ENCODE measurements around the gene CMTM3.

Gene CMTM3

DNA sequence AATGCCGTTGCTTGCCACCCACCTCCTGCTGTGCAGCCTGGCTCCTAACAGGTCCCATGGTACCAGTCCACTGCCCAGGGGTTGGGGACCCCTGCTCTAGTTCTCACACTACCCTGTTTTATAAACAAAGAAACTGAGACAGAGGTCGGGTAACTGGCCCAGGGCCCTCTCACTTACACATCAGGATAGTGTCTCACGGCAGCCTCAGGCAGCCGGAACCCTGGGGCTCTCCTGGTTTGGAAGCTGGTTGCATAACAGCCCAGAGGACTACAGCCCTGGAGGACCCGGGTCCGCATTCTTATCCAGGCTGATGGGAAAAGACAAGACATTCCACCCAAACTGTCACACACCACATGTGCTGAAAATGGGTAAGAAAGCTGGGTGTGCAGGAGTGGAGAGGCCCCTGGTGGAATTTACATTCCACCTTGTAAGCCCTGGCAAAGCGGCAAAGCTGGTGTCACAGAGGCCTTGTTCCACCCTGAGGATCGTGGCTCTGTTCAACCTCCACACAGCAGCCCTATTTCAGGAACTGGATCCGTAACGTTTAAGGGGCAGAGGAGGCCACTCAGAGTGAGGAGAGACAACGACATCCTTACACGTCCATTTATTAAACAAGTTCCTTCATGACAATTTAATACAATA is 9.8 kb downstream of the CMTM3 start:
- peaks cover 72% of the 10 kb centered on the region for H3K36me3 ChIP-seq
- TF ChIP-seq CTCF (IDR thresholded peaks at IDR 0.05), result no peak

DNA sequence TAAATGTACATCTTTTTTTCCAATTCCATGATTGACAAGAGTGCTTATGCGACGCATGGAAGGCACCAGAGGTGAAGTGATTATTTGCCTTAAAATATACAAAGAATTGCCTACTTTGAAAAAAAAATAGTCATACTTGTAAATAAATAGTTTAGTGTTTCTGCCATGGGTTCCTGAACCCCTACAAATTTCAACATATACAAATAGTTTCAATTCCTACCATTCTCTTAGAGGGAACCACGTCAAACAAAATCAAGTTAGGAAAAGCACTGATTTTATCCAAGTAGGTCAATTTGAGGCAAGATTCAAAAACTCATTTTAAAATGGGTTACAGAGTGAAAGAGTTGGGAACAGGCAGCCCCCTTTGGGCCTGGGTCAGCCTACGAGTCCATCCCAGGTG is 11.7 kb downstream of the CMTM3 start:
- no peak for TF ChIP-seq CTCF (IDR thresholded peaks at IDR 0.05)
- no peak overlapping the region for H3K4me3 ChIP-seq (ENCODE audit: low read depth in 1 of 2, low read length in 1 of 2)
- H3K27ac ChIP-seq, result no peak overlapping the region
- H3K4me1 ChIP-seq (ENCODE audit: control insufficient read depth in 1 of 2, insufficient read depth in 1 of 2, low read depth in 1 of 2, low read length in 1 of 2), result peaks cover 12 to 15% of the 10 kb centered on the region in 2 experiments
- peaks cover 64% of the 10 kb centered on the region for H3K36me3 ChIP-seq
- no peaks in the 10 kb centered on the region for H3K9me3 ChIP-seq
- no peaks in the 10 kb centered on the region for H3K27me3 ChIP-seq

More for the DNA sequence above, 9.8 kb downstream of the CMTM3 start:
- Histone ChIP-seq H3K4me1 (ENCODE audit: control insufficient read depth in 1 of 2, insufficient read depth in 1 of 2, low read depth in 1 of 2, low read length in 1 of 2) (peaks cover 3 to 4% of the 10 kb centered on the region in 2 experiments), H3K27ac (no peak overlapping the region), H3K9me3 (no peaks in the 10 kb centered on the region), H3K27me3 (no peaks in the 10 kb centered on the region), H3K4me3 (ENCODE audit: low read depth in 1 of 2, low read length in 1 of 2) (no peak overlapping the region)

DNA sequence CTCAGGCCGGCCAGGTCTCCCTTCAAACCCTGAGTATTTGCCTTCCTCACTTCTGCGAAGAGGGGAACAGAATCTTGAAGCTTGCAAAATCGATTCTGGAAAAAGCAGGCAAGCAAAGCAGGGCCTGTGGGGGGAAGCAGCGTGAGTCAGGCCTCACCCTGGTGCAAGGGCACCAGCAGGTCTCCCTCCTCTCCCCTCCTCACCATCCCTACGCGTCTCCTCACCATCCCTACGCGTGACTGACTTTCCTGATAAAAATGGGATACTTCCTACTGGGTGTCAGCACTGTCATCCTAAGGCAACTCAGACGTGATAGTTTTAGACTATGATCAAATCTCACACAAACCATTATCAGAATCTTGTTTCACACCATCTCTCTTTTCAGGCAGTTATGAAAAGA is 12.1 kb downstream of the CMTM3 start:
- H3K9me3 ChIP-seq, result no peaks in the 10 kb centered on the region
- peaks cover 64% of the 10 kb centered on the region for H3K36me3 ChIP-seq
- no peaks in the 10 kb centered on the region for H3K27me3 ChIP-seq
- peaks cover 12 to 15% of the 10 kb centered on the region in 2 experiments for H3K4me1 ChIP-seq (ENCODE audit: control insufficient read depth in 1 of 2, insufficient read depth in 1 of 2, low read depth in 1 of 2, low read length in 1 of 2)
- H3K4me3 ChIP-seq (ENCODE audit: low read depth in 1 of 2, low read length in 1 of 2), result no peak overlapping the region
- no peak for TF ChIP-seq CTCF (IDR thresholded peaks at IDR 0.05)
- H3K27ac ChIP-seq, result no peak overlapping the region

DNA sequence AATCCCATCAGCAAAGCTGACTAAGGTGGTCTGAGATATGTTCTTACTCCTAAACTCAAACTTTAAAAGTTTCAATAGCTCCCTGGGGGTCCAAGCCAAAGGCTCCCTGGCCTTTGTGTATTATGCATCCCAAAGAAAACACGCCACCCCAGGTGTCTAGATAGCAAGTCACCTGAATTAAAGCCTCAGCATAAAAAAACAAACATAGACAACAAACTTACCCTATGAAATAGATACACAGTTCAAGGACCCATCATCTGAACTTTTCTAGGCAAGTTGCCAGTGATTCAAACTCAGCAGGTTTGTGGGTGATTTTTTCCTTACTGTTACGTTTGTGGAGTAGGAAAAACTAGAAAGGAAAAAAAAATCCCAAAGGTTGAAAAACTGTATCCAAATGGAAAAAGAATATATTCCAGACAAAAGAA is 12.5 kb downstream of the CMTM3 start:
- Histone ChIP-seq H3K4me1 (ENCODE audit: control insufficient read depth in 1 of 2, insufficient read depth in 1 of 2, low read depth in 1 of 2, low read length in 1 of 2) (peaks cover 12 to 15% of the 10 kb centered on the region in 2 experiments), H3K9me3 (no peaks in the 10 kb centered on the region), H3K27ac (no peak overlapping the region), H3K4me3 (ENCODE audit: low read depth in 1 of 2, low read length in 1 of 2) (no peak overlapping the region), H3K27me3 (no peaks in the 10 kb centered on the region), H3K36me3 (peaks cover 64% of the 10 kb centered on the region)
- TF ChIP-seq CTCF (IDR thresholded peaks at IDR 0.05), result no peak

GRCh38 chr16:66617728-66618127 is 13.2 kb downstream of the CMTM3 start:
- Histone ChIP-seq H3K27me3 (no peaks in the 10 kb centered on the region), H3K36me3 (peaks cover 63% of the 10 kb centered on the region)

More at GRCh38 chr16:66617728-66618127, 13.2 kb downstream of the CMTM3 start:
- no peak for TF ChIP-seq CTCF (IDR thresholded peaks at IDR 0.05)
- H3K27ac ChIP-seq, result no peak overlapping the region
- H3K4me3 ChIP-seq (ENCODE audit: low read depth in 1 of 2, low read length in 1 of 2), result no peak overlapping the region
- no peaks in the 10 kb centered on the region for H3K9me3 ChIP-seq
- peaks cover 12 to 15% of the 10 kb centered on the region in 2 experiments for H3K4me1 ChIP-seq (ENCODE audit: control insufficient read depth in 1 of 2, insufficient read depth in 1 of 2, low read depth in 1 of 2, low read length in 1 of 2)

Data from neutrophil (primary cell).